CD14-positive monocyte (primary cell): ENCODE data around the gene SPRY4. TPM values are rescaled to one million over a fixed set of nuclear protein-coding genes. Genes with fewer than 3 reads are reported as not detected.

ENCODE experiments used
- DNase-seq, 3 donors: peaks; one replicate each; pipeline ENCODE4 v3.0.0-alpha.2; 2011 to 2022
- H2AFZ ChIP-seq: 2 replicates; pipeline ENCODE4 v1.6.0; 2012; ENCODE audit warnings: mild to moderate bottlenecking, low read depth, low read length, inconsistent platforms; ENCODE audit not compliant: insufficient read depth, poor library complexity, severe bottlenecking
- H3K27ac ChIP-seq, 2 donors: 1 replicate in 1 of 2; 2 replicates in 1 of 2; pipeline ENCODE4 v1.5.1; 2012 to 2013; ENCODE audit warnings: low read length in 2 of 2, control low read depth in 1 of 2, inconsistent platforms in 1 of 2, low read depth in 1 of 2, mild to moderate bottlenecking in 1 of 2
- H3K27me3 ChIP-seq, 2 donors: one replicate each; pipeline versions ENCODE4 v1.6.0 to v1.6.1; 2011 to 2013; ENCODE audit warnings: low read length in 2 of 2; ENCODE audit not compliant: control insufficient read depth in 2 of 2, insufficient read depth in 2 of 2
- H3K36me3 ChIP-seq, 2 donors: replicated peaks in 1 of 2; 1 replicate in 1 of 2; 2 replicates in 1 of 2; pipeline versions ENCODE4 v1.5.1 to v1.6.1; 2012 to 2013; ENCODE audit warnings: low read length in 2 of 2, control low read depth in 1 of 2, inconsistent platforms in 1 of 2, mild to moderate bottlenecking in 1 of 2; ENCODE audit not compliant: insufficient read depth in 2 of 2, control insufficient read depth in 1 of 2
- H3K4me1 ChIP-seq, 2 donors: 1 replicate in 1 of 2; 2 replicates in 1 of 2; pipeline versions ENCODE4 v1.5.1 to v1.6.1; 2012 to 2013; ENCODE audit warnings: low read length in 2 of 2, control low read depth in 1 of 2, inconsistent platforms in 1 of 2, mild to moderate bottlenecking in 1 of 2, moderate library complexity in 1 of 2; ENCODE audit not compliant: insufficient read depth in 2 of 2, control insufficient read depth in 1 of 2
- H3K4me2 ChIP-seq: replicated peaks from 2 replicates; pipeline ENCODE3; 2012; ENCODE audit warnings: low read length, moderate library complexity, mild to moderate bottlenecking; ENCODE audit not compliant: poor library complexity, severe bottlenecking; ENCODE audit errors: extremely low read depth
- H3K4me3 ChIP-seq, 3 experiments: fragments of 200-600 bp in 1 of 3; sonication (generic) in 1 of 3; replicated peaks in 1 of 3; 1 replicate in 2 of 3; 2 replicates in 1 of 3; pipeline ENCODE4 v1.5.1; 2011 to 2013; ENCODE audit warnings: low read length in 3 of 3, mild to moderate bottlenecking in 3 of 3, control low read depth in 2 of 3, low read depth in 2 of 3, inconsistent platforms in 1 of 3, moderate library complexity in 1 of 3
- H3K79me2 ChIP-seq: 2 replicates; pipeline ENCODE4 v1.6.0; 2012; ENCODE audit warnings: mild to moderate bottlenecking, control low read depth, inconsistent platforms, low read length, moderate library complexity; ENCODE audit not compliant: insufficient read depth
- H3K9ac ChIP-seq: 2 replicates; pipeline ENCODE4 v1.6.0; 2017; ENCODE audit warnings: low read length, mild to moderate bottlenecking; ENCODE audit not compliant: insufficient read depth, poor library complexity, severe bottlenecking
- H3K9me3 ChIP-seq, 2 donors: replicated peaks in 1 of 2; 1 replicate in 1 of 2; 2 replicates in 1 of 2; pipeline versions ENCODE4 v1.5.1 to v1.6.1; 2012 to 2013; ENCODE audit warnings: low read length in 2 of 2, control low read depth in 1 of 2; ENCODE audit not compliant: control insufficient read depth in 1 of 2, insufficient read depth in 1 of 2
- H4K20me1 ChIP-seq: 2 replicates; pipeline ENCODE4 v1.6.0; 2012; ENCODE audit warnings: mild to moderate bottlenecking, low read length, control low read depth, moderate library complexity; ENCODE audit not compliant: insufficient read depth
- H3K27ac Mint-ChIP-seq, 7 donors: one replicate each; pipeline ENCODE4 v1.8.0; 2020; ENCODE audit warnings: mild to moderate bottlenecking in 7 of 7, mixed read lengths in 7 of 7, moderate library complexity in 6 of 7, inconsistent platforms in 2 of 7
- H3K27me3 Mint-ChIP-seq, 3 donors: one replicate each; pipeline ENCODE4 v1.8.0; 2021 to 2022; ENCODE audit warnings: low read depth in 3 of 3, mild to moderate bottlenecking in 3 of 3, mixed read lengths in 3 of 3, moderate library complexity in 3 of 3, inconsistent platforms in 1 of 3
- H3K36me3 Mint-ChIP-seq, 2 donors: one replicate each; pipeline ENCODE4 v1.8.0; 2020; ENCODE audit warnings: mixed read lengths in 2 of 2, inconsistent platforms in 1 of 2, mild to moderate bottlenecking in 1 of 2
- H3K4me1 Mint-ChIP-seq: one replicate; pipeline ENCODE4 v1.8.0; 2020; ENCODE audit warnings: mild to moderate bottlenecking, mixed read lengths
- H3K4me3 Mint-ChIP-seq, 2 donors: one replicate each; pipeline ENCODE4 v1.8.0; 2020; ENCODE audit warnings: mild to moderate bottlenecking in 2 of 2, mixed read lengths in 2 of 2, moderate library complexity in 1 of 2
- H3K9me3 Mint-ChIP-seq, 7 donors: one replicate each; pipeline ENCODE4 v1.8.0; 2020 to 2022; ENCODE audit warnings: mixed read lengths in 7 of 7, mild to moderate bottlenecking in 6 of 7, moderate library complexity in 6 of 7, inconsistent platforms in 2 of 7
- WGBS: methylation state at CpG from one replicate; pipeline ENCODE4 v1.1.5; 2013; ENCODE audit warnings: missing lambda C conversion rate; ENCODE audit not compliant: insufficient coverage; 5-methylcytosine and 5-hydroxymethylcytosine counted together
- intact Hi-C, 2 donors: fragments of 100-400 bp; cut with micrococcal nuclease; formaldehyde crosslinking; loops; one replicate each; pipeline versions ENCODE4 v1.15.0 to v1.15.1; 2023
- polyA plus RNA-seq, 3 donors: library from polyadenylated mRNA; depleted of rRNA in 1 of 3; unstranded in 2 of 3; stranded (reverse) in 1 of 3; fragments of 300-500 nt in 2 of 3; fragments of >200 nt in 1 of 3; fragmentation: Illumina TruSeq in 2 of 3; gene quantifications; 1 replicate in 2 of 3; 2 replicates in 1 of 3; pipeline ENCODE4 v1.2.3, GENCODE V29; 2012 to 2021
- TF ChIP-seq, protein P1 (sequence below): fragments of 200-600 bp; IDR thresholded peaks from one replicate; pipeline ENCODE4 v1.8.0; 2022; ENCODE audit warnings: antibody characterized with exemption, mild to moderate bottlenecking

SPRY4 gene
- polyA plus RNA-seq, 3 donors: not detected

DNA sequence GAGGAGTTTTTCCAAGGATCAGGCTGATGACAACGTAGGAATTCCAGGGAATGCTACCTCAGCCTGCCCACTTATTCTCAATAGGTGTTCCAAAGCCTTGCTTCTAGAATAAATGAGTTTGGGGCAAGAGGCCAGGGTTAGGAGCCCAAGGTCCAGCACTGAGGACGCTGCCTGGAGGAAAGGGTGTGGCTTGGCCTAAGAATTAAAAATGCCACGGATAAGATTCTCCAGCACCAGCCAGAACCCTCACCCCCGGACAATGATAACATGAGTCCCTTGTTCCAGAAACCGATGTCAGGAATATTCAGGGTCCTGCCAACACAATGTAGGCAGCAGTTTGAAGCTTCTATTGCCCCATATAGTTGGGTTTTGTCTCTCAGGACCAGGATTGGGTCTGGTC, 7.6 kb downstream of the SPRY4 start:
- H3K9ac ChIP-seq: no peak overlapping the region
- H3K79me2 ChIP-seq: no peaks in the 10 kb centered on the region
- H3K4me2 ChIP-seq: no peak overlapping the region
- 80% methylated on average over 1 of the region's 5 CpGs for WGBS
- H4K20me1 ChIP-seq: no peaks in the 10 kb centered on the region
- no peaks in the 10 kb centered on the region for H3K36me3 Mint-ChIP-seq
- H3K36me3 ChIP-seq: no peaks in the 10 kb centered on the region
- no peak overlapping the region for H3K4me3 ChIP-seq
- peaks cover 14% of the 10 kb centered on the region for H3K4me1 Mint-ChIP-seq
- peaks cover 0 to 3% (median 0%) of the 10 kb centered on the region in 7 donors for H3K9me3 Mint-ChIP-seq
- no peak overlapping the region for H2AFZ ChIP-seq
- H3K9me3 ChIP-seq: no peaks in the 10 kb centered on the region
- intact Hi-C loops: no loop called here
- TF ChIP-seq, protein P1, sequence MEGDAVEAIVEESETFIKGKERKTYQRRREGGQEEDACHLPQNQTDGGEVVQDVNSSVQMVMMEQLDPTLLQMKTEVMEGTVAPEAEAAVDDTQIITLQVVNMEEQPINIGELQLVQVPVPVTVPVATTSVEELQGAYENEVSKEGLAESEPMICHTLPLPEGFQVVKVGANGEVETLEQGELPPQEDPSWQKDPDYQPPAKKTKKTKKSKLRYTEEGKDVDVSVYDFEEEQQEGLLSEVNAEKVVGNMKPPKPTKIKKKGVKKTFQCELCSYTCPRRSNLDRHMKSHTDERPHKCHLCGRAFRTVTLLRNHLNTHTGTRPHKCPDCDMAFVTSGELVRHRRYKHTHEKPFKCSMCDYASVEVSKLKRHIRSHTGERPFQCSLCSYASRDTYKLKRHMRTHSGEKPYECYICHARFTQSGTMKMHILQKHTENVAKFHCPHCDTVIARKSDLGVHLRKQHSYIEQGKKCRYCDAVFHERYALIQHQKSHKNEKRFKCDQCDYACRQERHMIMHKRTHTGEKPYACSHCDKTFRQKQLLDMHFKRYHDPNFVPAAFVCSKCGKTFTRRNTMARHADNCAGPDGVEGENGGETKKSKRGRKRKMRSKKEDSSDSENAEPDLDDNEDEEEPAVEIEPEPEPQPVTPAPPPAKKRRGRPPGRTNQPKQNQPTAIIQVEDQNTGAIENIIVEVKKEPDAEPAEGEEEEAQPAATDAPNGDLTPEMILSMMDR: no peak
- no peak overlapping the region for H3K27ac Mint-ChIP-seq
- H3K4me3 Mint-ChIP-seq: no peak overlapping the region
- H3K27me3 ChIP-seq: peaks cover 23 to 57% of the 10 kb centered on the region in 2 donors
- H3K4me1 ChIP-seq: no peaks in the 10 kb centered on the region
- DNase-seq: no peak
- peaks cover 47 to 72% (median 48%) of the 10 kb centered on the region in 3 donors for H3K27me3 Mint-ChIP-seq
- H3K27ac ChIP-seq: no peak overlapping the region

DNA sequence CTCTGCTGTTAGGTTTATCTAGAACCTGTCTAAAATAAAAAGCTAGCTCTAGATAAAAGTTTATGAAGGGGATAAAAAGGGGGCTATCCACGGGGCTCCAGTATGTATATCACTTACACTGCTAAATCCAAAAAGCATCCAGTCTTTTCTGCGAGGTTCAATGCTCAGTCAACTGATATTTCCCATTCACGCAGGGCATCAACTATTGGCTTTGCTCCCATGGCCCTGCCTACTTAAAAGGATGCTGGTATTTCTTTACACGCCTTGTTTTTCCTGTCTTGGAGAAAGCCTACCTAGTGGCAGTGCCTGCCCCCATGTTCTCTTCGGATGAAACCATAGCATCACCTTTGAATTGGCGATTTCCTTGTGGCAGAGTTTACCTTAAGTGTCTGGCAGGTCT, 8.1 kb downstream of the SPRY4 start:
- Histone ChIP-seq H3K4me3 (no peak overlapping the region), H3K4me2 (no peak overlapping the region), H4K20me1 (no peaks in the 10 kb centered on the region), H2AFZ (no peak overlapping the region), H3K27me3 (peaks cover 21 to 52% of the 10 kb centered on the region in 2 donors), H3K9me3 (no peaks in the 10 kb centered on the region), H3K79me2 (no peaks in the 10 kb centered on the region), H3K9ac (no peak overlapping the region), H3K4me1 (no peaks in the 10 kb centered on the region), H3K36me3 (no peaks in the 10 kb centered on the region), H3K27ac (no peak overlapping the region)
- H3K9me3 Mint-ChIP-seq: no peaks in the 10 kb centered on the region
- H3K4me1 Mint-ChIP-seq: peaks cover 14% of the 10 kb centered on the region
- no peaks in the 10 kb centered on the region for H3K36me3 Mint-ChIP-seq
- H3K27ac Mint-ChIP-seq: peak overlapping the region in 2 of 7 donors; percentile 40 to 75
- intact Hi-C loops: no loop called here
- 81% methylated on average over 5 of the region's 6 CpGs for WGBS
- TF ChIP-seq, protein P1: no peak
- DNase-seq: no peak
- no peak overlapping the region for H3K4me3 Mint-ChIP-seq
- H3K27me3 Mint-ChIP-seq: peaks cover 43 to 68% (median 48%) of the 10 kb centered on the region in 3 donors
